H9 (cell line): ENCODE measurements around the gene NPTXR. TPM values are rescaled to one million over a fixed set of nuclear protein-coding genes. Genes with fewer than 3 reads are reported as not detected.

Source experiments
- DNase-seq: peaks from one replicate; pipeline ENCODE4 v3.0.0-alpha.2; 2017
- H2AFZ ChIP-seq: one replicate; pipeline ENCODE4 v1.6.1; 2013; ENCODE audit warnings: mild to moderate bottlenecking, low read length, control low read depth, moderate library complexity
- H2AK5ac ChIP-seq: 2 replicates; pipeline ENCODE4 v1.6.1; 2013; ENCODE audit warnings: low read length, control low read depth, mixed read lengths; ENCODE audit not compliant: insufficient read length
- H2BK120ac ChIP-seq: one replicate; pipeline ENCODE4 v1.6.1; 2013; ENCODE audit warnings: low read depth, mild to moderate bottlenecking, low read length, control low read depth, inconsistent platforms; ENCODE audit not compliant: poor library complexity, severe bottlenecking
- H2BK12ac ChIP-seq: 2 replicates; pipeline ENCODE4 v1.6.1; 2013; ENCODE audit warnings: low read length, control low read depth, mixed read lengths, low read depth; ENCODE audit not compliant: insufficient read length
- H2BK15ac ChIP-seq: 2 replicates; pipeline ENCODE4 v1.6.1; 2013; ENCODE audit warnings: low read depth, low read length, control low read depth
- H2BK20ac ChIP-seq: one replicate; pipeline ENCODE4 v1.6.1; 2013; ENCODE audit warnings: low read depth, mild to moderate bottlenecking, low read length, control low read depth, inconsistent platforms; ENCODE audit not compliant: poor library complexity, severe bottlenecking
- H2BK5ac ChIP-seq: 2 replicates; pipeline ENCODE4 v1.6.1; 2013; ENCODE audit warnings: low read length, control low read depth, mixed read lengths; ENCODE audit not compliant: insufficient read length
- H3K14ac ChIP-seq: 2 replicates; pipeline ENCODE4 v1.6.1; 2013; ENCODE audit warnings: low read length, control low read depth; ENCODE audit not compliant: insufficient read depth
- H3K18ac ChIP-seq: 2 replicates; pipeline ENCODE4 v1.6.1; 2013; ENCODE audit warnings: low read depth, mild to moderate bottlenecking, mixed read lengths, low read length, control low read depth; ENCODE audit not compliant: insufficient read length
- H3K23ac ChIP-seq: 2 replicates; pipeline ENCODE4 v1.6.1; 2013; ENCODE audit warnings: low read length, control low read depth, mixed read lengths, low read depth; ENCODE audit not compliant: insufficient read length
- H3K23me2 ChIP-seq: 2 replicates; pipeline ENCODE4 v1.6.1; 2013; ENCODE audit warnings: low read depth, mild to moderate bottlenecking, mixed read lengths, low read length, control low read depth; ENCODE audit not compliant: insufficient read length, poor library complexity, severe bottlenecking
- H3K27ac ChIP-seq: 2 replicates; pipeline ENCODE4 v1.5.1; 2013; ENCODE audit warnings: low read length, control low read depth, mixed read lengths, low read depth; ENCODE audit not compliant: insufficient read length
- H3K27me3 ChIP-seq: 2 replicates; pipeline ENCODE4 v1.6.1; 2013; ENCODE audit warnings: low read length, control low read depth, inconsistent platforms; ENCODE audit not compliant: insufficient read depth
- H3K4ac ChIP-seq: 2 replicates; pipeline ENCODE4 v1.6.1; 2013; ENCODE audit warnings: low read depth, mild to moderate bottlenecking, control low read depth, inconsistent platforms, low read length, moderate library complexity
- H3K4me1 ChIP-seq: 2 replicates; pipeline ENCODE4 v1.6.1; 2013; ENCODE audit warnings: low read length, control low read depth, inconsistent platforms; ENCODE audit not compliant: insufficient read depth
- H3K4me2 ChIP-seq: 2 replicates; pipeline ENCODE4 v1.6.1; 2013; ENCODE audit warnings: low read length, control low read depth, mixed read lengths; ENCODE audit not compliant: insufficient read length, insufficient read depth
- H3K56ac ChIP-seq: 2 replicates; pipeline ENCODE4 v1.6.1; 2013; ENCODE audit warnings: low read depth, mild to moderate bottlenecking, mixed read lengths, low read length, control low read depth; ENCODE audit not compliant: insufficient read length
- H3K79me1 ChIP-seq: 2 replicates; pipeline ENCODE4 v1.6.1; 2013; ENCODE audit warnings: low read depth, mild to moderate bottlenecking, moderate library complexity, low read length, control low read depth, inconsistent platforms; ENCODE audit not compliant: insufficient read depth, poor library complexity, severe bottlenecking
- H3K79me2 ChIP-seq: 2 replicates; pipeline ENCODE4 v1.6.1; 2013; ENCODE audit warnings: low read length, control low read depth, inconsistent platforms; ENCODE audit not compliant: insufficient read depth
- H3K9ac ChIP-seq: 2 replicates; pipeline ENCODE4 v1.6.1; 2013; ENCODE audit warnings: low read length, control low read depth, mixed read lengths; ENCODE audit not compliant: insufficient read length; ENCODE audit errors: extremely low read depth
- H3K9me3 ChIP-seq: one replicate; pipeline ENCODE4 v1.6.1; 2013; ENCODE audit warnings: low read depth, low read length, inconsistent platforms; ENCODE audit not compliant: control insufficient read depth
- H3T11ph ChIP-seq: one replicate; pipeline ENCODE4 v1.6.1; 2013; ENCODE audit warnings: mild to moderate bottlenecking, low read length, control low read depth, inconsistent platforms
- H4K20me1 ChIP-seq: one replicate; pipeline ENCODE4 v1.6.1; 2013; ENCODE audit not compliant: control insufficient read depth, insufficient read length, insufficient read depth
- H4K5ac ChIP-seq: 2 replicates; pipeline ENCODE4 v1.6.1; 2013; ENCODE audit warnings: low read depth, mild to moderate bottlenecking, mixed read lengths, low read length, control low read depth; ENCODE audit not compliant: insufficient read length
- H4K8ac ChIP-seq: replicated peaks from 2 replicates; pipeline ENCODE4 v1.6.1; 2013; ENCODE audit warnings: low read length, control low read depth, mixed read lengths, low read depth; ENCODE audit not compliant: insufficient read length
- H4K91ac ChIP-seq: 2 replicates; pipeline ENCODE4 v1.6.1; 2013; ENCODE audit warnings: low read depth, mild to moderate bottlenecking, moderate library complexity, mixed read lengths, low read length, control low read depth; ENCODE audit not compliant: insufficient read length
- H3K27ac Mint-ChIP-seq, 3 experiments: 2 replicates in 2 of 3; 3 replicates in 1 of 3; pipeline ENCODE4 v1.8.0; 2020 to 2021; ENCODE audit warnings: mixed read lengths in 3 of 3, mild to moderate bottlenecking in 1 of 3, moderate library complexity in 1 of 3
- H3K27me3 Mint-ChIP-seq: 2 replicates; pipeline ENCODE4 v1.8.0; 2021; ENCODE audit warnings: low read depth, mild to moderate bottlenecking, moderate library complexity, mixed read lengths
- H3K36me3 Mint-ChIP-seq, 3 experiments: 2 replicates in 2 of 3; 3 replicates in 1 of 3; pipeline ENCODE4 v1.8.0; 2020 to 2021; ENCODE audit warnings: low read depth in 3 of 3, mixed read lengths in 3 of 3; ENCODE audit not compliant: insufficient read depth in 1 of 3
- H3K4me1 Mint-ChIP-seq, 2 experiments: 2 replicates each; pipeline ENCODE4 v1.8.0; 2020; ENCODE audit warnings: mixed read lengths in 2 of 2
- H3K4me3 Mint-ChIP-seq, 2 experiments: 2 replicates in 1 of 2; 3 replicates in 1 of 2; pipeline ENCODE4 v1.8.0; 2020 to 2021; ENCODE audit warnings: mild to moderate bottlenecking in 2 of 2, mixed read lengths in 2 of 2, moderate library complexity in 1 of 2
- H3K9me3 Mint-ChIP-seq, 2 experiments: 2 replicates in 1 of 2; 3 replicates in 1 of 2; pipeline ENCODE4 v1.8.0; 2020; ENCODE audit warnings: mild to moderate bottlenecking in 2 of 2, mixed read lengths in 2 of 2, moderate library complexity in 1 of 2
- CTCF ChIP-seq: fragments of 200-600 bp; sonication (generic); conservative IDR thresholded peaks from 3 replicates; pipeline ENCODE4 v1.8.0; 2021; ENCODE audit warnings: antibody characterized with exemption, mild to moderate bottlenecking
- WGBS: extraction: QIAGEN DNeasy Blood & Tissue Kit; methylation state at CpG from one replicate; pipeline ENCODE4 v1.1.7; 2013; ENCODE audit warnings: missing lambda C conversion rate, low lambda C conversion rate, mixed read lengths; ENCODE audit not compliant: insufficient read length; ENCODE audit errors: extremely low coverage; 5-methylcytosine and 5-hydroxymethylcytosine counted together
- total RNA-seq: library from RNA; stranded (reverse); gene quantifications from 2 replicates; pipeline ENCODE4 v1.2.1, GENCODE V29; 2021

Gene NPTXR
- total RNA-seq, 1 experiment from 2014 or later = 8.1 TPM

- no CpG with 5 or more reads among the region's 14 CpGs for WGBS
- Histone ChIP-seq H3K4me2 (no peak overlapping the region), H3K23ac (no peak overlapping the region), H3K4me1 (no peaks in the 10 kb centered on the region), H2BK20ac (no peak overlapping the region), H2BK5ac (no peak overlapping the region), H2BK12ac (no peak overlapping the region), H2AK5ac (no peak overlapping the region), H3K27ac (no peak overlapping the region), H3K14ac (no peak overlapping the region), H4K8ac (no peak overlapping the region), H3K27me3 (no peaks in the 10 kb centered on the region), H3K4ac (no peak overlapping the region), H3K56ac (no peak overlapping the region), H3T11ph (no peak overlapping the region), H3K9ac (no peak overlapping the region), H2BK120ac (no peak overlapping the region), H3K79me2 (no peaks in the 10 kb centered on the region), H4K5ac (no peak overlapping the region), H2AFZ (no peak overlapping the region), H3K23me2 (no peaks in the 10 kb centered on the region), H4K91ac (no peak overlapping the region), H3K79me1 (no peaks in the 10 kb centered on the region), H3K18ac (no peak overlapping the region), H4K20me1 (no peaks in the 10 kb centered on the region), H3K9me3 (no peaks in the 10 kb centered on the region), H2BK15ac (no peak overlapping the region)
- no peak overlapping the region; a peak in 1 of 5 replicates for H3K4me3 Mint-ChIP-seq
- no peak overlapping the region for H3K27ac Mint-ChIP-seq
- peaks cover 0 to 2% (median 0%) of the 10 kb centered on the region in 3 experiments; a peak in 1 of 7 replicates for H3K36me3 Mint-ChIP-seq
- no peaks in the 10 kb centered on the region for H3K27me3 Mint-ChIP-seq
- H3K9me3 Mint-ChIP-seq = no peaks in the 10 kb centered on the region
- TF ChIP-seq CTCF = no peak
- peaks cover 8 to 13% of the 10 kb centered on the region in 2 experiments for H3K4me1 Mint-ChIP-seq
- DNase-seq = no peak
Observed at GRCh38 chr22:38783095-38783615, 60.7 kb downstream of the NPTXR start.
